GM23338 (cell line): ENCODE data around the gene RFX6. TPM values are rescaled to one million over a fixed set of nuclear protein-coding genes. Genes with fewer than 3 reads are reported as not detected.

ENCODE experiments used
- ATAC-seq: fragments of 200-7000 bp; cut with Tn5 transposase; 3 replicates; pipeline ENCODE4 v1.9.1; 2020
- DNase-seq: peaks from one replicate; pipeline ENCODE4 v3.0.0-alpha.2; 2015; ENCODE audit warnings: low spot score
- H2AFZ ChIP-seq: fragments of 200-600 bp; sonication (generic); 2 replicates; pipeline ENCODE4 v1.8.0; 2016; ENCODE audit warnings: antibody characterized with exemption, mild to moderate bottlenecking, moderate library complexity
- H3F3A ChIP-seq: fragments of 200-600 bp; sonication (generic); replicated peaks from 2 replicates; pipeline ENCODE4 v1.8.0; 2017; ENCODE audit warnings: antibody characterized with exemption, mixed run types, low read depth
- H3K27ac ChIP-seq: fragments of 200-600 bp; sonication (generic); 2 replicates; pipeline ENCODE4 v1.6.1; 2016; ENCODE audit warnings: low read depth
- H3K27me3 ChIP-seq: fragments of 200-600 bp; sonication (generic); 2 replicates; pipeline ENCODE4 v1.8.0; 2016; ENCODE audit warnings: mild to moderate bottlenecking, mixed run types, moderate library complexity; ENCODE audit not compliant: insufficient read depth
- H3K36me3 ChIP-seq: fragments of 200-600 bp; sonication (generic); 2 replicates; pipeline ENCODE4 v1.8.0; 2016; ENCODE audit warnings: mild to moderate bottlenecking; ENCODE audit not compliant: insufficient read depth
- H3K4me1 ChIP-seq: fragments of 200-600 bp; sonication (generic); 2 replicates; pipeline ENCODE4 v1.8.0; 2016; ENCODE audit warnings: mild to moderate bottlenecking, moderate library complexity; ENCODE audit not compliant: insufficient read depth
- H3K4me2 ChIP-seq: fragments of 200-600 bp; sonication (generic); 2 replicates; pipeline ENCODE4 v1.7.1; 2017; ENCODE audit warnings: mixed run types
- H3K4me3 ChIP-seq: fragments of 200-600 bp; sonication (generic); 2 replicates; pipeline ENCODE4 v1.6.1; 2016; ENCODE audit warnings: mixed run types
- H3K79me2 ChIP-seq: fragments of 200-600 bp; sonication (generic); replicated peaks from 2 replicates; pipeline ENCODE4 v1.8.0; 2017; ENCODE audit warnings: mild to moderate bottlenecking; ENCODE audit not compliant: insufficient read depth
- H3K9me2 ChIP-seq: fragments of 200-600 bp; sonication (generic); 2 replicates; pipeline ENCODE4 v1.8.0; 2017; ENCODE audit not compliant: insufficient read depth
- H4K20me1 ChIP-seq: fragments of 200-600 bp; sonication (generic); replicated peaks from 2 replicates; pipeline ENCODE4 v1.8.0; 2017; ENCODE audit warnings: mild to moderate bottlenecking; ENCODE audit not compliant: insufficient read depth
- H3K27ac Mint-ChIP-seq: 2 replicates; pipeline ENCODE4 v1.8.0; 2020; ENCODE audit warnings: inconsistent platforms, mild to moderate bottlenecking, moderate library complexity, mixed read lengths
- H3K27me3 Mint-ChIP-seq: 3 replicates; pipeline ENCODE4 v1.8.0; 2022; ENCODE audit warnings: low read depth, mild to moderate bottlenecking, moderate library complexity, mixed read lengths, inconsistent platforms; ENCODE audit not compliant: insufficient read depth, poor library complexity
- H3K36me3 Mint-ChIP-seq: 3 replicates; pipeline ENCODE4 v1.8.0; 2021; ENCODE audit warnings: low read depth, mild to moderate bottlenecking, inconsistent platforms, moderate library complexity, mixed read lengths
- H3K4me1 Mint-ChIP-seq: 3 replicates; pipeline ENCODE4 v1.8.0; 2020; ENCODE audit warnings: mild to moderate bottlenecking, inconsistent platforms, mixed read lengths
- H3K4me3 Mint-ChIP-seq: 3 replicates; pipeline ENCODE4 v1.8.0; 2021; ENCODE audit warnings: moderate library complexity, mild to moderate bottlenecking, inconsistent platforms, mixed read lengths
- H3K9me3 Mint-ChIP-seq: 3 replicates; pipeline ENCODE4 v1.8.0; 2020; ENCODE audit warnings: moderate library complexity, mild to moderate bottlenecking, inconsistent platforms, mixed read lengths
- CREB1 ChIP-seq: fragments of 250-450 bp; sonication (Bioruptor Pico); IDR thresholded peaks from 2 replicates; pipeline ENCODE4 v1.5.0; 2020; ENCODE audit warnings: low read depth, mild to moderate bottlenecking, moderate library complexity
- EZH2 ChIP-seq: fragments of 200-600 bp; sonication (generic); IDR thresholded peaks from one replicate; pipeline ENCODE4 v1.8.0; 2017; ENCODE audit warnings: antibody characterized with exemption, mild to moderate bottlenecking, low read depth; ENCODE audit not compliant: unreplicated experiment
- EZH2phosphoT487 ChIP-seq: fragments of 200-600 bp; sonication (generic); IDR thresholded peaks from one replicate; pipeline ENCODE4 v1.8.1; 2018; ENCODE audit warnings: antibody characterized with exemption; ENCODE audit not compliant: unreplicated experiment
- NANOG ChIP-seq: IDR thresholded peaks from 2 replicates; pipeline ENCODE4 v1.6.1; 2016; ENCODE audit warnings: antibody characterized with exemption, borderline replicate concordance
- POLR2AphosphoS5 ChIP-seq: IDR thresholded peaks from 2 replicates; pipeline ENCODE4 v1.6.1; 2016; ENCODE audit warnings: antibody characterized with exemption, low read depth
- REST ChIP-seq: IDR thresholded peaks from one replicate; pipeline ENCODE4 v1.6.1; 2018; ENCODE audit warnings: antibody characterized with exemption; ENCODE audit not compliant: unreplicated experiment
- ZNF114 ChIP-seq: fragments of 250-450 bp; sonication (Bioruptor Pico); IDR thresholded peaks from 2 replicates; pipeline ENCODE4 v1.5.0; 2020; ENCODE audit warnings: mild to moderate bottlenecking, moderate library complexity
- ZNF331 ChIP-seq: fragments of 250-450 bp; sonication (Bioruptor Pico); IDR thresholded peaks from 2 replicates; pipeline ENCODE4 v1.5.0; 2020; ENCODE audit warnings: low read depth, mild to moderate bottlenecking, moderate library complexity
- ZNF462 ChIP-seq: fragments of 250-450 bp; sonication (Bioruptor Pico); IDR thresholded peaks from 2 replicates; pipeline ENCODE4 v1.5.0; 2020; ENCODE audit warnings: mild to moderate bottlenecking, moderate library complexity
- polyA plus RNA-seq: library from polyadenylated mRNA; unstranded; fragments of >200 nt; fragmentation: Nextera tagmentation; extraction: Ambion mirVana; gene quantifications from 2 replicates; pipeline ENCODE4 v1.2.1, GENCODE V29; 2016
- total RNA-seq: library from RNA; depleted of rRNA; stranded (reverse); fragments of >200 nt; shearing (Covaris generic); gene quantifications from 2 replicates; pipeline ENCODE4 v1.2.3, GENCODE V29; 2014
- TF ChIP-seq, protein P1 (sequence below): IDR thresholded peaks from 2 replicates; pipeline ENCODE4 v1.6.1; 2016; ENCODE audit warnings: antibody characterized with exemption
- TF ChIP-seq, protein P2 (sequence below), 2 experiments: fragments of 200-600 bp in 1 of 2; sonication (generic) in 1 of 2; conservative IDR thresholded peaks; 2 replicates each; pipeline versions ENCODE4 v1.5.1 to v1.6.1; 2016 to 2017; ENCODE audit warnings: antibody characterized with exemption in 2 of 2, low read depth in 2 of 2, mild to moderate bottlenecking in 2 of 2, moderate library complexity in 1 of 2

RFX6 gene
- total and polyA plus RNA-seq, 2 experiments from 2014 or later = 0.35 TPM; not detected in 1

GRCh38 chr6:116931456-116931855 is 54.4 kb downstream of the RFX6 start:
- Mint-ChIP-seq H3K27ac (no peak overlapping the region), H3K4me3 (no peak overlapping the region), H3K27me3 (no peaks in the 10 kb centered on the region), H3K4me1 (peaks cover 8% of the 10 kb centered on the region), H3K36me3 (no peaks in the 10 kb centered on the region), H3K9me3 (no peaks in the 10 kb centered on the region)
- no peaks in the 10 kb centered on the region for H4K20me1 ChIP-seq
- no peak overlapping the region for H3K27ac ChIP-seq
- no peaks in the 10 kb centered on the region for H3K36me3 ChIP-seq
- H3F3A ChIP-seq = no peaks in the 10 kb centered on the region
- ATAC-seq (no peak), DNase-seq (no peak)
- peaks cover 3% of the 10 kb centered on the region; the same call in 1 of the 2 replicates for H3K4me1 ChIP-seq
- no peak overlapping the region for H3K4me2 ChIP-seq
- no peak overlapping the region for H2AFZ ChIP-seq
- H3K9me2 ChIP-seq = no peaks in the 10 kb centered on the region
- H3K27me3 ChIP-seq = no peaks in the 10 kb centered on the region
- H3K79me2 ChIP-seq = no peaks in the 10 kb centered on the region
- no peak overlapping the region for H3K4me3 ChIP-seq
- TF ChIP-seq, protein P1, sequence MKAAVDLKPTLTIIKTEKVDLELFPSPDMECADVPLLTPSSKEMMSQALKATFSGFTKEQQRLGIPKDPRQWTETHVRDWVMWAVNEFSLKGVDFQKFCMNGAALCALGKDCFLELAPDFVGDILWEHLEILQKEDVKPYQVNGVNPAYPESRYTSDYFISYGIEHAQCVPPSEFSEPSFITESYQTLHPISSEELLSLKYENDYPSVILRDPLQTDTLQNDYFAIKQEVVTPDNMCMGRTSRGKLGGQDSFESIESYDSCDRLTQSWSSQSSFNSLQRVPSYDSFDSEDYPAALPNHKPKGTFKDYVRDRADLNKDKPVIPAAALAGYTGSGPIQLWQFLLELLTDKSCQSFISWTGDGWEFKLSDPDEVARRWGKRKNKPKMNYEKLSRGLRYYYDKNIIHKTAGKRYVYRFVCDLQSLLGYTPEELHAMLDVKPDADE = no peak
- TF ChIP-seq ZNF462 (no peak), CREB1 (CRISPR knock-in tag) (no peak), NANOG (no peak), ZNF114 (no peak), EZH2phosphoT487 (no peak), POLR2AphosphoS5 (no peak), ZNF331 (CRISPR knock-in tag) (no peak), EZH2 (no peak), REST (no peak)
- TF ChIP-seq, protein P2, sequence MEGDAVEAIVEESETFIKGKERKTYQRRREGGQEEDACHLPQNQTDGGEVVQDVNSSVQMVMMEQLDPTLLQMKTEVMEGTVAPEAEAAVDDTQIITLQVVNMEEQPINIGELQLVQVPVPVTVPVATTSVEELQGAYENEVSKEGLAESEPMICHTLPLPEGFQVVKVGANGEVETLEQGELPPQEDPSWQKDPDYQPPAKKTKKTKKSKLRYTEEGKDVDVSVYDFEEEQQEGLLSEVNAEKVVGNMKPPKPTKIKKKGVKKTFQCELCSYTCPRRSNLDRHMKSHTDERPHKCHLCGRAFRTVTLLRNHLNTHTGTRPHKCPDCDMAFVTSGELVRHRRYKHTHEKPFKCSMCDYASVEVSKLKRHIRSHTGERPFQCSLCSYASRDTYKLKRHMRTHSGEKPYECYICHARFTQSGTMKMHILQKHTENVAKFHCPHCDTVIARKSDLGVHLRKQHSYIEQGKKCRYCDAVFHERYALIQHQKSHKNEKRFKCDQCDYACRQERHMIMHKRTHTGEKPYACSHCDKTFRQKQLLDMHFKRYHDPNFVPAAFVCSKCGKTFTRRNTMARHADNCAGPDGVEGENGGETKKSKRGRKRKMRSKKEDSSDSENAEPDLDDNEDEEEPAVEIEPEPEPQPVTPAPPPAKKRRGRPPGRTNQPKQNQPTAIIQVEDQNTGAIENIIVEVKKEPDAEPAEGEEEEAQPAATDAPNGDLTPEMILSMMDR (conservative IDR thresholded peaks at IDR 0.05; ENCODE audit: low read depth in 2 of 2) = no peak
